HG03558 (cell line): Measurements from ENCODE around the gene GCH1.
"Not testable (repeated sequence)": the region's sequence is repeated elsewhere in the genome, so short reads cannot be mapped to it uniquely, and the experiment has no call there.

Experiments used
- ATAC-seq: cut with Tn5 transposase; IDR thresholded peaks from one replicate; pipeline ENCODE4 v1.9.1; 2021; ENCODE audit warnings: moderate number of reproducible peaks; ENCODE audit not compliant: unreplicated experiment; ENCODE audit errors: extremely low read depth

Gene GCH1, protein sequence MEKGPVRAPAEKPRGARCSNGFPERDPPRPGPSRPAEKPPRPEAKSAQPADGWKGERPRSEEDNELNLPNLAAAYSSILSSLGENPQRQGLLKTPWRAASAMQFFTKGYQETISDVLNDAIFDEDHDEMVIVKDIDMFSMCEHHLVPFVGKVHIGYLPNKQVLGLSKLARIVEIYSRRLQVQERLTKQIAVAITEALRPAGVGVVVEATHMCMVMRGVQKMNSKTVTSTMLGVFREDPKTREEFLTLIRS

DNA sequence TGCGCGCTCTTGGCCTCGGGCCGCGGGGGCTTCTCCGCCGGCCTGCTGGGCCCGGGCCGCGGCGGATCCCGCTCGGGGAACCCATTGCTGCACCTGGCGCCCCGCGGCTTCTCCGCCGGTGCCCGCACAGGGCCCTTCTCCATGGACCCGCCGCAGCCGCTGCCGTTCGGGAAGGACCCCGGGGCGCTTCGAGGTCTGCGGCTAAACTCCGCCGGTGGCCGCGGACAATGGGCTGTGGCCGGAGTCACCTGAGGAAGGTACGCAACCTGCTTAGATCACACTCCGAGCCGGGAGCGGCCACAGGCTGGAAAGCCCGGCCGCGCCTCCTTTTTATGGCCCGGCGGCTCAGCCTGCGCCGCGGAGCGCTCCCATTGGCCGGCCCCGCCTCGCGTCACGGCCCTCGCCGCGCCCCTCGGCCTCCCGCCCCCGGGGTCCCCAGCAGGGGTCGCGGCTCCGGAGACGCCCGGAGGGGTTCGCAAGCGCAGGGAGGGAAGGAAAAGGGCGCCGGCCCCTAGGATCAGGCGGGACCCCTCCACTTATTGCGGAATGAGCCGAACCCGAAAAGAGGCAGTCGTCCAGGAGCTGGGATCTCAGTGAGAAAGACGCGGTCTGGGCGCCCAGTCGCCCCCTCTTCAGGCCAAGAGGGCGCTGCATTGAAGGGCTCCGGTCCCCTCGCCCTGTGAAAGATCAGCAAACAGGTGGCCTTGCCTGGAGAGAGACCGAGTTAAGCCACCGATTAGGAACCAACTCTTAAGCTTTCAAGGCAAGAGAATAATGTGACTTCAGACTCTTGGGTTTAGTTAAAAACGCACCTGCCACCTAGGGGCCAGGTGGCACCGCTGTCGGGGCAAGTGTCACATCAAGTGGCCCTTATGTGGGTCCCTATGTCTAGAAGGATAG, at the start of gene GCH1:
Gene GCH1, minus strand, starts transcription at position 306 of the 900 bp plus-strand sequence. Its CDS starts 163 bp downstream, at position 143.
- ATAC-seq, result peak; percentile 64

DNA sequence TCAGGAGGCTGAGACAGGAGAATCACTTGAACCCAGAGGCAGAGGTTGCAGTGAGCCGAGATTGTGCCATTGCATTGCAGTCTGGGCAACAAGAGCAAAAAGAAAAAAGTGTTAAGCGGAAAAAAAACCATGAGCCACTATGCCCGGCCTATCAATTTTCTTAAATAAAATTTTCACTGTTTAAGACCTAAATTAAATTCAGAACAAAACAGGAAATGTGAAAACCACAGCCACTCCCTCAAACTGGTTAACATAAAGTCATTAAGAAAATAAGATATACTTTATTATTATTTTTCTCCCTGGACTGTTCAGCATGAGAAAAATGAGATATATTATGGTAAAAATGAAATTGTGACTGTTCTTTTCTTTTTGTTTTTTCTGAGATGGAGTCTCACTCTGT, 44.6 kb upstream of the GCH1 start:
- no peak for ATAC-seq

DNA sequence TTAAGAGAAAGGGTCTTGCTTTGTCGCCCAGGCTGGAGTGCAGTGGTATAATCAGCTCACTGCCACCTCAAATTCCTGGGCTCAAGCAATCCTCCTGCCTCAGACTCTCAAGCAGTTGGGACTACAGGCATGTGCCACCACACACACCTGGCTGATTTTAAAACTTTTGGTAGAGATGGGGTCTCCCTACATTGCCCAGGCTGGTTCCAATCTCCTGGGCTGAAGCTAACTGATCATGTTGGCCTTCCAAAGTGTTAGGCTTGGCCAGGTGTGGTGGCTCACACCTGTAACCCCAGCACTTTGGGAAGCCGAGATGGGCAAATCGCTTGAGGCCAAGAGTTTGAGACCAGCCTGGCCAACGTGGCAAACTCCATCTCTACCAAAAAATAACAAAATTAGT, 43.9 kb upstream of the GCH1 start:
- no peak for ATAC-seq

DNA sequence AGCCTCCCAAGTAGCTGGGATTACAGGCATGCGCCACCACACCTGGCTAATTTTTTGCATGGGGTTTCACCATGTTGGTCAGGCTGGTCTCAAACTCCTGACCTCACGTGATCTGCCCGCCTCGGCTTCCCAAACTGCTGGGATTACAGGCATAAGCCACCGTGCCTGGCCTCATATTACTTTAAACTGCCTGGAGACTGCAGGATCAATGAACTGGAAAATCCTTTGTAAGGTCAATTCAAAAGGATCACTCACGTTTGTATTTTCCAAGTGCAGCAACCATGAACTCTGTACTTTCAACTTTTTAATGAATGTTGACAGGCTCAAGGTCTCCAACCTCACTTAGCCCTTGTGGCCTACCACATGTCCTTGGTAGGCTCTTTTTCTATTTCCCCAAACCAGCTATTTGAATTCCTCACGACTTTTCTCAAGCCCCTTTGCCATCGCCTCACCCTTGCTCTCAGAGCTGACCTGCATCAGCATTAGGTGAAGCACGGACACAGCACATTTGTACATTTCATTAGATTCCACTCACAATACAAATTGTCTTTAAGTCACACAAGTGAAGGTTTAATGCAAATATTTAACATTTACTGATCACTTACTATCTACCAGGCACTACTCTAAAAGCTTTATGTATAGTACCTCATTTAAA, 42.2 kb upstream of the GCH1 start:
- ATAC-seq, result no peak

DNA sequence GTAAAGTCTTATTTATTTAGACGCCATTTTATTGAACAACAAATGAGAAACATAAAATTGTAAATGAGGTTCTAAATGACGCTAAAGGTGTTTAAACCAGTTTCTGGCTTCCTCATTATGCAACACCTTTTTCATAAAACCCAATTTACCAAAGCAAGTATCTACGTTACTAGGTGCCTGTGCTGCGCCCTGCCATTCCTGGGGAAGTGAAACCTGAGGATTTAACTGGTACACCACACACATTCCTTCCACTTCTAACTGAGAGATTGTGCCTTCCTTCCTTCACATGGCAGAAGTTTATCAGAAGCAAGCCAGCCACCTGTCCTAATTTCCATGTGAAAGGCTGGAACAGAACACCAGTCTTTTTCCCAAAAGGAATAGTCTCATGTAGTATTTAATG, 40.3 kb upstream of the GCH1 start:
- ATAC-seq, result no peak

DNA sequence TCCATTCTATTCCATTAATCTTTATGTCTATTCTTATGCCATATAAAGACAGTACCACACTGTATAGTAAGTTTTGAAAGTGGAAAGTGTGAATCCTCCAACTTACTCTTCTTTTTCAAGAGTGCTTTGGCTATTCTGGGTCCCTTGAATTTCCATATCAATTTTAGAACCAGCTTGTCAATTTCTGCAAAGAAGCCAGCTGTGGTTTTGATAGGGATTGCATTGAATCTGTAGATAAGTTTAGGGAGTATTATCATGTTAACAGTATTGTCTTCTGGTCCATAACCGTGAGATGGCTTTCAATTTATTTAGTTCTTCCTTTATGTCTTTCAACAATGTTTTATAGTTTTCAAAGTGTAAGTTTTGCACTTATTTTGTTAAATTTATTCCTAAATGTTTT, 34.2 kb upstream of the GCH1 start:
- no peak for ATAC-seq

DNA sequence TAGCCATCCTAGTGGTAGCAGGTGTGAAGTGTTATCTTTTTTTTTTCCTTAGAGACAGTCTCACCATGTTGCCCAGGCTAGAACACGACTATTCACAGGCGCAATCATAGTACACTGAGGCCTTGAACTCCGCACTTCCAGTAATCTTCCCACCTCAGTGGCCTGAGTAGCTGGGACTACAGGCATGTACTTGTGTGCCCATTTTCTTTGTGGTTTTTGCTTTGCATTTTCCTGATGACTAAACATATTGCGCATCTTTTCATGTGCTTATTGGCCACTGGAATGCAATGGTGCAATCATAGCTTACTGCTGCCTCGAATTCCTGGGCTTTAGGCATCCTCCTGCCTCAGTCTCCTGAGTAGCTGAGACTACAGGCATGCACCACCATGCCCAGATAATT, 33.3 kb upstream of the GCH1 start:
- no peak for ATAC-seq

DNA sequence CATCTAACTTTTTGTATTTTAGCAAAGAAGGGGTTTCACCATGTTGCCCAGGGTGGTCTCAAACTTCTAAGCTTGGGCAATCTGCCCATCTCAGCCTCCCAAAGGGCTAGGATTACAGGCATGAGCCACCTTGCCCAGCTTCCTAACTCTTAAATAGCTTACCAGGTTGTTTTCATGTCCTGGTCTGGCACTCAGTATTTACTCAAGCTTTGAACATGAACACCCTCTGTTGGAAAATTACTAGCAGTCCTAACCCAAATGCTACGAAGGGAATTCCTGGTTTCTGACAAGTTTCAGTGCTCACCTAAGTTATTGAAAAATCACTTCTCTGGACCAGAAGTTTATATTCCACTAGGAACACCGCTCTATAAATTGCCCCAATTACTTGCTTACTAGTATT, 32.5 kb upstream of the GCH1 start:
- no peak for ATAC-seq

DNA sequence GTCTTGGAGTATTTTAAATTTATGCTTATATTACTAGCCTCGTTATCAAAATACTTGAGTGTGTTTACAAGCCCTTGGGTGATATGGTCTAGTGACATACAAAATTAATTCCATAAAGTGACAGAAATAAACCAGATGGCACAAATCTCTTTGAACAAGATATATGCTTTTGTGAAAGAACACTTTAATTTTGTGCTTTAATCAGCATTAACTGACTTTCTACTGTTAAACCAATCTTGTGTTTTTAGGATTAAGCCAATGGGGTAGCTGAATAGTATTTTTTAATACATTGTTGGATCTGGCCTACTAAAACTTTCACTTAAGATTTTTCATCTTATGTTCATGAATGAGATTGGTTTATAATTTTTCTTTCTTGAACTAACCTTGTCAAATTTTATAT, 30.4 kb upstream of the GCH1 start:
- no peak for ATAC-seq

DNA sequence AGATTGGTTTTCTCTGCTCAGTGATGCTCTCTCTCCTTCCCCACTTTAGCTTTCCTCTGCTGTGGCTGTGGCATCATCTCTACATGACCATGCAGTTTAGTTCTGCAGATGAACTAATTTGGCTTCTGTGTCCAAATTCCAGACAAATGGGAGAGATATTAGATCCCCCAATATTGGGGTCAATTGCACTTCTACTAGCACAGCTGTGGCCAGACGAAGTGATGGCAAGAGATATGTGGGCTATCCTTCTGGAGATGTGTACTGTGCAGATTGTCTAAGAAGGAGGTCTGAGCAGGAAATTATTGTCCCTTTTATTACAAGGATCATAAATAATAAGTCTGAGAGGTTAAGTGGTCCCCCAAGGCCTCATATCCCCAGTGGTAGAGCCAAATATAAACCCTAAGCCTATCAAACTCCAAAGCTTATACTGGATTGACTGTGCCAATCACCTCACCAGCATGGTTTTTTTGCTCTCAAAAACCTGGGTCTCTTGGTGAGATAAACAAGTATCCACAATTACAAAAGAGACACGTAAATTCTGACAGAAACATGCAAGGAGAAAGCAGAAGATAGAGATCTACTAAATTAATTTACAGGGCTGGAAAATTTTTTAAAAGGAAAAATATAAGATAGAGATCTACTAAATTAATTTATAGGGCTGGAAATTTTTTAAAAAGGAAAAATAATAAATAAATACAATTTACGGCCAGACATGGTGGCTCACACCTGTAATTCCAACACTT, 29.1 kb upstream of the GCH1 start:
- ATAC-seq, result no peak

DNA sequence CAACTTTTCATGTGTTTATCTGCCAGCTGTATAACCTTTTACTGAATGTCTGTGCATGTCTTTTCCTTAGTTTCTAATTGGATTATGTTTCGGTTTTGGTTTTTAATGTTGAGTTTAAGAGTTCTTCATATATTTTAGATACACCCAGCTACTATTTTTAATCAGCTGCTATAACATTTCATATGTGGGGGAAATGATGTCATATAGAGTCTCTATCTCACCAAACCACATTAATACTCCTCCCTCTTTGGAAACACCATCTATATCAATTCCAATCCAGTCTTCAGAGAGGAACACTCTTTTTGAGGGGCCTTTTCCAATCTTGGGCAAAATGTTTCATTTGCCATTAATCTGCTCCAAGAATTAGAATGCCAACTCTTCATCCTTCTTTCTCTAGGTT, 28.5 kb upstream of the GCH1 start:
- no peak for ATAC-seq

DNA sequence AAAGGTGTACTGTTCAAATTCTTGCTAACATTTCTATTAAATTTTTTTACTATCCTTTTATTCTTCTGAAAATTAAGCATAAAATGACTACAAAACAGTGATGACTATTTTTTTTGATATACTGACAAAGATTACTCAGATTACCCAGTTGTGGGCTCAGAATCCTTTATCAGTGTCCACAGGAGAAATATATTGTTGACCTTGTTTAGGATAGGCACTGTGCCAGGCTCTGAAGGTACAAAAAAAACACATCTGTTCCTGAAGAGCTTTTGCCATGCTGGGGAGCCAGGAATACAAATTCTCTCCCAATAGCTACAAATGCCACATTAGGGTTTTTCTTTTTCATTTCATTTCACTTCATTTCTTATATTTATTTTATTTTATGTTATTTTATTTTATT, 26.9 kb upstream of the GCH1 start:
- no peak for ATAC-seq

DNA sequence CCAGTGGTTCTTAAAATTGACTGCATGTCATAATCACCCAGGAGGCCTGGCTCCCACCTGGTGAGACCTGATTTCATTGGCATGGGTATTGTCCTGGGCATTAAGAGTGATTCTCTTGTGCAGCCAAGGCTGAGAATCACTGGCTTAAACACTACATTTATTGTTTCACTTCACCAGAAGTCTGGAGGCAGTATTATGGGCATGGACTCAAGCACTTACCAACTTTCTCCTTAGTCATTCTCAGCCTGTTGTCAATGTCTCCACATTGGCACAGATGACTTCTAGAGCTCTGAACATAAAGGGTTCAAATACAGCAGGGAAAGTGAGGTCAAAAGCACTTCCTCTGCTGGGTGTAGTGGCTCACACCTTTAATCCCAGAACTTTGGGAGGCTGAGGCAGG, 25.6 kb upstream of the GCH1 start:
- ATAC-seq, result no peak

DNA sequence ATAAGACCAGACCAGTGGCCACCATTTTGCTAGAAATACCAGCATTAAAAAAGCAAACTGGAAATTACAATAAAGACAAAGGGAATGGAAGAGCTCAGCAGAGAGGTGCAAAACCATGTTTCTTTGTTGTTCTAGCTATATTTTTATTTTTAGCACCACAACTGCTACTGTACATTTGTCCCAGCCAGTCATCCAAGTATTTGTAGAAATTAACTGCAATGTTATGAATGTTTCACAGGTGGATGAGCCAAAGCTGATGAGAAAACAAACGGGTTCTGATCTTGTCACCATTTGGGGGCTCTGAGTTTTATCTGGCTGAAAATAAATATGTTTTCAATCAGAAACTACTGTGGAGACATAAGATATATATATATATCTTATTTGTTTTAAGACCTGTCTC, 24.9 kb upstream of the GCH1 start:
- ATAC-seq, result no peak

DNA sequence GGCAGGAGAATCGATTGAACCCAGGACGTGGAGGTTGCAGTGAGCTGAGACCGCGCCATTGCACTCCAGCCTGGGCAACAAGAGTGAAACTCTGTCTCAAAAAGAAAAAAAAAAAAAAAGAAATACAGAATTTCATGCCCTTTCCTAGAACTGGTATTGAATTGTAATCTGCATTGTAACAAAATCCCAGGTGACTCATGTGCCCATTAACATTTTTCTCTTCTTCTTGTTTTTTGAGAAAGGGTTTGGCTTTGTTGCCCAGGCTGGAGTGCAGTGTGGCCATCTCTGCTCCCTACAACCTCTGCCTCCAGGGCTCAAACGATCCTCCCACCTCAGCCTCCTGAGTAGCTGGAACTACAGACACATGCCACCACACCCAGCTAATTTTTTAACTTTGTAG, 23.9 kb upstream of the GCH1 start:
- not testable (repeated sequence) for ATAC-seq

DNA sequence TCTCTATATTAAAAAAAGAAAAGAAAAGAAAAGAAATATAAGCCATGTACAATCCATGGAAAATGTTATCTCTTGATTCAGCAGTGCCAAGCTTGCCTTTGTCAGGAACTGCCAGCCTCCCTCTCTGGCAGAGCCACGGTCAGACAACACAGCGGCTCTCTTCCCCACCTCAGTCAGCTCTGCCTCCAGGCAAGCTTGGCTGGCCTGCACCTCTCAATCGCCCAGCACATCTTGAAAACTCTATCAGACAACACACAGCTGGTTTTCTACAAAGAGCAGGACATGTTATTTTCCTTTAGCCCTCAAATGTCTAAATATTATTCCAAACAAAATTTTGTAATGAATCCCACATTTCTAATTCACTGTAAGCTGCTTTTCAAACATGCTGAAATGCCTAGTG, 20.0 kb upstream of the GCH1 start:
- ATAC-seq, result no peak

DNA sequence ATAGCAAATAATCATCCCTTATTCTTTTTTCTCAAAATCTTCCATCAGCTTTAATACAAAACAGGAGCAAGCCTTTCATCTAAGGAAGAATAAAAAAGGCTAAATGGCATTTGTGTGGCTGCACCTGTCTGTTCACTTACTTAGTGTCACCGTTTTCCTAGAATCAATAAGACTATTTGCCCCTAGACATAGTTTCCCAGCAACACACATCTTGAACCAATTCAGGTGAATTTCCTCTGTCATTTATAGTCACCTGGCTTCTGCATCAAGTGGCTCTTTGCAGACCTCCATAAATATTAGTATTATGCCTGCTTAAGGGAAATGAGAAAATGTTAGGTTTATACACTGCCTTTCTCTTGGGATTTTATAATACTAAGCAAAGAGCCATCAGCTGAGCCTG, 17.4 kb upstream of the GCH1 start:
- no peak for ATAC-seq

DNA sequence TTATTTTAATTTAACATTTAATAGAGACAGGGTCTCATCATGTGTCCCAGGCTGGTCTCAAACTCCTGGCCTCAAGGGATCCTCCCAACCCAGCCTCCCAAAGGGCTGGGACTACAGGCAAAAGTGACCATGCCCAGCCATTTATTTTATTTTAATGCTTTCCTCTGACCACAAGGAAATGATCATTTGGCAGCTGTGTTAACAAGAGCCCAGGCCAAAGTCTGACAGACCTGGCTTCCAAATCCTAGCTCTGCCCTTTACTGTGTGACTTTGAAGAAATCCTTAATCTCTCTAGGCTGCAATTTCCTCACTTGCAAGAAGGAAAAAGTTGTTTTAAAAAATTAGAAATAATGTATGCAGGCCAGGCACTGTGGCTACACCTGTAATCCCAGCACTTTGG, 16.7 kb upstream of the GCH1 start:
- no peak for ATAC-seq

DNA sequence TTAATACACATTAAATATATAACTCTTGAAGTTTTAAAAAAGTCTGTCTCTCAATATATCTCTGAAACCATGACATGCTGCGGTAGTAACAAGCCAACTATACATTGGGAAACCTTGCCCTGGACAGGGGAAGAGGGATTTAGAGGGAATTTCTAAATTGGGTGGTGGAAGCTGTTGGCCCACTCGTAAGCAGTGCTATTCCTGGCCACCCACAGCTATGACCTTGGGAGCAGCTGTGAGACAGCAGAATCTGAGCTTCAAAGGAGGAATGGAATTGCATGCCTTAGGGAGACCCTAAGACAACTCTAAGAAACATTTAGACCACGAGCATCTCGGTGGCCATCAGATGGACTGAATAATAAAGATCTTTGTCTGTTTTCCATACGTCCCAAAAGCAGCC, 15.8 kb upstream of the GCH1 start:
- ATAC-seq, result no peak

DNA sequence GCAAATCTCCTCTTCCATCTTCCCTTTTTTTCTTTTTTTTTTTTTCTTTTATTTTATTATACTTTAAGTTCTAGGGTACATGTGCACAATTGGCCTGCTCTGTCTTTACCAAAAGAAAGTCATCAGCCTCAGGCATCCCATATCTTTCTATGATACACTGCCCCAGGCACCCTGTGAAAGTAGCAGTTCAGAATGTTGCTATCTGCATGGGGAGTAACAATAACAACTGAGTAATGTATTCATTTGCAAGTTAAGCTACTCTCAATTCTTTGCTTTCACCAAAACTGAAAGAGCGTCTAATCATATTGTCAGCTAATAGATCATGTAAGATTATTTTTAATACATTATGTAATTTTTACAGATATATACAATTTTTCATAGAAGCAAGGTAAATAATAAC, 13.5 kb upstream of the GCH1 start:
- no peak for ATAC-seq
